ENCODE data around the gene PAFAH1B1.
"Not testable (repeated sequence)": the region's sequence is repeated elsewhere in the genome, so short reads cannot be mapped to it uniquely, and the experiment has no call there.

Gene PAFAH1B1

GRCh38 chr17:2592971-2593820, at the start of gene PAFAH1B1:
Gene PAFAH1B1 (plus strand): TSS chr17:2593654. CDS start chr17:2638289, 44,635 bp downstream.
- Mint-ChIP-seq H3K4me1 (ENCODE audit: low read depth) (peaks cover 27% of the 10 kb centered on the region), H3K9me3 (no peaks in the 10 kb centered on the region), H3K27ac (peak within 1 kb of the TSS; percentile 95), H3K36me3 (ENCODE audit: low read depth) (peaks cover 8% of the 10 kb centered on the region), H3K4me3 (peak within 1 kb of the TSS; percentile 96), H3K27me3 (ENCODE audit: low read depth) (peaks cover 8% of the 10 kb centered on the region)

GRCh38 chr17:2545393-2545792, 48.1 kb upstream of the PAFAH1B1 start:
- Mint-ChIP-seq H3K36me3 (ENCODE audit: low read depth) (no peaks in the 10 kb centered on the region), H3K27me3 (ENCODE audit: low read depth) (no peaks in the 10 kb centered on the region), H3K4me1 (ENCODE audit: low read depth) (peaks cover 2% of the 10 kb centered on the region), H3K27ac (no peak overlapping the region), H3K9me3 (no peaks in the 10 kb centered on the region), H3K4me3 (no peak overlapping the region)

GRCh38 chr17:2547176-2547575, 46.3 kb upstream of the PAFAH1B1 start:
- Mint-ChIP-seq H3K27ac (no peak overlapping the region), H3K36me3 (ENCODE audit: low read depth) (no peaks in the 10 kb centered on the region), H3K4me1 (ENCODE audit: low read depth) (peaks cover 2% of the 10 kb centered on the region), H3K9me3 (no peaks in the 10 kb centered on the region), H3K27me3 (ENCODE audit: low read depth) (no peaks in the 10 kb centered on the region), H3K4me3 (no peak overlapping the region)

GRCh38 chr17:2548026-2548425, 45.4 kb upstream of the PAFAH1B1 start:
- not testable (repeated sequence) for H3K9me3 Mint-ChIP-seq; H3K36me3 Mint-ChIP-seq (ENCODE audit: low read depth); H3K4me1 Mint-ChIP-seq (ENCODE audit: low read depth); H3K4me3 Mint-ChIP-seq; H3K27ac Mint-ChIP-seq; H3K27me3 Mint-ChIP-seq (ENCODE audit: low read depth)

GRCh38 chr17:2549392-2550211, 43.9 kb upstream of the PAFAH1B1 start:
- H3K4me1 Mint-ChIP-seq (ENCODE audit: low read depth), result no peaks in the 10 kb centered on the region
- no peaks in the 10 kb centered on the region for H3K27me3 Mint-ChIP-seq (ENCODE audit: low read depth)
- H3K27ac Mint-ChIP-seq, result no peak overlapping the region
- H3K4me3 Mint-ChIP-seq, result no peak overlapping the region
- no peaks in the 10 kb centered on the region for H3K36me3 Mint-ChIP-seq (ENCODE audit: low read depth)
- no peaks in the 10 kb centered on the region for H3K9me3 Mint-ChIP-seq

GRCh38 chr17:2551493-2551892, 42.0 kb upstream of the PAFAH1B1 start:
- H3K4me1 Mint-ChIP-seq (ENCODE audit: low read depth), result no peaks in the 10 kb centered on the region
- H3K27me3 Mint-ChIP-seq (ENCODE audit: low read depth), result no peaks in the 10 kb centered on the region
- no peak overlapping the region for H3K4me3 Mint-ChIP-seq
- no peak overlapping the region for H3K27ac Mint-ChIP-seq
- no peaks in the 10 kb centered on the region for H3K36me3 Mint-ChIP-seq (ENCODE audit: low read depth)
- peaks cover 6% of the 10 kb centered on the region for H3K9me3 Mint-ChIP-seq

- no peaks in the 10 kb centered on the region for H3K27me3 Mint-ChIP-seq (ENCODE audit: low read depth)
- no peak overlapping the region for H3K4me3 Mint-ChIP-seq
- no peaks in the 10 kb centered on the region for H3K4me1 Mint-ChIP-seq (ENCODE audit: low read depth)
- H3K27ac Mint-ChIP-seq, result no peak overlapping the region
- peaks cover 10% of the 10 kb centered on the region for H3K9me3 Mint-ChIP-seq
- no peaks in the 10 kb centered on the region for H3K36me3 Mint-ChIP-seq (ENCODE audit: low read depth)
Observed at GRCh38 chr17:2551928-2552327, 41.5 kb upstream of the PAFAH1B1 start.

- no peak overlapping the region for H3K4me3 Mint-ChIP-seq
- peaks cover 16% of the 10 kb centered on the region for H3K9me3 Mint-ChIP-seq
- H3K27ac Mint-ChIP-seq, result no peak overlapping the region
- peaks cover 4% of the 10 kb centered on the region for H3K4me1 Mint-ChIP-seq (ENCODE audit: low read depth)
- no peaks in the 10 kb centered on the region for H3K27me3 Mint-ChIP-seq (ENCODE audit: low read depth)
- H3K36me3 Mint-ChIP-seq (ENCODE audit: low read depth), result no peaks in the 10 kb centered on the region
Observed at GRCh38 chr17:2560658-2561057, 32.8 kb upstream of the PAFAH1B1 start.

- no peak overlapping the region for H3K27ac Mint-ChIP-seq
Observed at GRCh38 chr17:2562162-2562858, 31.1 kb upstream of the PAFAH1B1 start.

GRCh38 chr17:2563061-2563460, 30.4 kb upstream of the PAFAH1B1 start:
- H3K27ac Mint-ChIP-seq, result no peak overlapping the region
- H3K27me3 Mint-ChIP-seq (ENCODE audit: low read depth), result no peaks in the 10 kb centered on the region
- peaks cover 2% of the 10 kb centered on the region for H3K9me3 Mint-ChIP-seq
- H3K36me3 Mint-ChIP-seq (ENCODE audit: low read depth), result no peaks in the 10 kb centered on the region
- peaks cover 4% of the 10 kb centered on the region for H3K4me1 Mint-ChIP-seq (ENCODE audit: low read depth)
- no peak overlapping the region for H3K4me3 Mint-ChIP-seq

More at GRCh38 chr17:2562162-2562858, 31.1 kb upstream of the PAFAH1B1 start:
- peaks cover 4% of the 10 kb centered on the region for H3K9me3 Mint-ChIP-seq
- no peak overlapping the region for H3K4me3 Mint-ChIP-seq
- H3K36me3 Mint-ChIP-seq (ENCODE audit: low read depth), result no peaks in the 10 kb centered on the region
- no peaks in the 10 kb centered on the region for H3K27me3 Mint-ChIP-seq (ENCODE audit: low read depth)
- peaks cover 4% of the 10 kb centered on the region for H3K4me1 Mint-ChIP-seq (ENCODE audit: low read depth)

GRCh38 chr17:2563543-2563942, 29.9 kb upstream of the PAFAH1B1 start:
- no peaks in the 10 kb centered on the region for H3K27me3 Mint-ChIP-seq (ENCODE audit: low read depth)
- no peaks in the 10 kb centered on the region for H3K36me3 Mint-ChIP-seq (ENCODE audit: low read depth)
- no peak overlapping the region for H3K27ac Mint-ChIP-seq

GRCh38 chr17:2564877-2565276, 28.6 kb upstream of the PAFAH1B1 start:
- no peaks in the 10 kb centered on the region for H3K36me3 Mint-ChIP-seq (ENCODE audit: low read depth)
- peaks cover 3% of the 10 kb centered on the region for H3K4me1 Mint-ChIP-seq (ENCODE audit: low read depth)
- H3K9me3 Mint-ChIP-seq, result no peaks in the 10 kb centered on the region
- no peak overlapping the region for H3K4me3 Mint-ChIP-seq
- no peaks in the 10 kb centered on the region for H3K27me3 Mint-ChIP-seq (ENCODE audit: low read depth)
- H3K27ac Mint-ChIP-seq, result no peak overlapping the region

More at GRCh38 chr17:2563543-2563942, 29.9 kb upstream of the PAFAH1B1 start:
- H3K9me3 Mint-ChIP-seq, result no peaks in the 10 kb centered on the region
- H3K4me3 Mint-ChIP-seq, result no peak overlapping the region
- H3K4me1 Mint-ChIP-seq (ENCODE audit: low read depth), result peaks cover 3% of the 10 kb centered on the region

- H3K36me3 Mint-ChIP-seq (ENCODE audit: low read depth), result no peaks in the 10 kb centered on the region
- no peak overlapping the region for H3K4me3 Mint-ChIP-seq
- no peak overlapping the region for H3K27ac Mint-ChIP-seq
- H3K4me1 Mint-ChIP-seq (ENCODE audit: low read depth), result peaks cover 3% of the 10 kb centered on the region
- H3K27me3 Mint-ChIP-seq (ENCODE audit: low read depth), result no peaks in the 10 kb centered on the region
- no peaks in the 10 kb centered on the region for H3K9me3 Mint-ChIP-seq
Observed at GRCh38 chr17:2566056-2566455, 27.4 kb upstream of the PAFAH1B1 start.

- no peaks in the 10 kb centered on the region for H3K4me1 Mint-ChIP-seq (ENCODE audit: low read depth)
- H3K36me3 Mint-ChIP-seq (ENCODE audit: low read depth), result no peaks in the 10 kb centered on the region
- no peak overlapping the region for H3K27ac Mint-ChIP-seq
- H3K27me3 Mint-ChIP-seq (ENCODE audit: low read depth), result no peaks in the 10 kb centered on the region
- H3K9me3 Mint-ChIP-seq, result no peaks in the 10 kb centered on the region
- no peak overlapping the region for H3K4me3 Mint-ChIP-seq
Observed at GRCh38 chr17:2571523-2572303, 21.7 kb upstream of the PAFAH1B1 start.

Data from T-helper 1 cell treated with Interleukin-12 subunit alpha and Interleukin-12 subunit beta and Interleukin-4 antibody, amounts not matched to agents 30 μg/mL and 1 μg/mL, for 36 hours (primary cell).